ENCODE measurements around the gene GPR37L1. TPM values are rescaled to one million over a fixed set of nuclear protein-coding genes. Genes with fewer than 3 reads are reported as not detected.

The GPR37L1 gene
- total RNA-seq, 4 donors from 2014 or later, result 0.22 to 0.34 TPM; not detected in 2

DNA sequence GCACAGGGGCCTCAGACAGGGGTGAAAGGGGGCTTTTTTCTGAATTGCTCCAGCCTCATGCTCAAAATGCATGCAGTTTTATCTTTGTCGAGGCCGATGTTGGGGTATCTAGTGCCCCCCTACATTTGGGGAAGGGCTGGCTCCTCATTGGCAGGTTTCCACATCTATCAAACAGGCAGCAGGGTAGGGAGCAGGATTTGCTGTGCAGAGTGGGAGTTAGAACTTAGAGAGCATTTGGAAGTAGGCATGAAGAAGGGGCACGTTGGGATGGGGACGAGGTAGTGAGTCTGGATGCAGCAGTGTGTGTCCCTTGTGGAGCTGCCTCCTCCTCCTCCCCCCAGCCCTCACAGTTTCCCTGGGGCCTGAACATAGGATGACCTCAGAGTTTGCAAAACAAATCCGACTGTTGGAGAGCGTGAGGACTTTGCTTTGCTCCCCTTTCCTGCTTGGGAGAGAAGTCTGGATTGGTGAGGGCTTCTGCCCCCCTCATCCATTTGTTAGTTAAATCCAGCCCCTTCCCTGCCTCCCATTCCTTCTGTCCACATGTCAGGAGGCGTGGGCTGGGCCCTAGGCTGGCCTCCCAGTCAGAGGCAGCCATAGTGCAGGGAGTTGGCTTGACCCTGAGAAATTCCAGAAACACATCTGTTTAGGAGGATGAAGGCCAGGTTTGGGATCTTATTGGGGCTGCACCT is 36.9 kb upstream of the GPR37L1 start:
- Histone ChIP-seq H3K27me3 (no peaks in the 10 kb centered on the region), H3K27ac (no peak overlapping the region), H3K36me3 (no peaks in the 10 kb centered on the region), H3K4me3 (replicated peaks in 1 of 3) (no peak overlapping the region), H3K9me3 (no peaks in the 10 kb centered on the region), H3K4me1 (peaks cover 4 to 27% of the 10 kb centered on the region in 2 donors)
- 68 to 69% methylated on average over 7 of the region's 7 CpGs for WGBS, 2 donors
- TF ChIP-seq POLR2A (IDR thresholded peaks at IDR 0.05), result no peak
- TF ChIP-seq, protein P1, sequence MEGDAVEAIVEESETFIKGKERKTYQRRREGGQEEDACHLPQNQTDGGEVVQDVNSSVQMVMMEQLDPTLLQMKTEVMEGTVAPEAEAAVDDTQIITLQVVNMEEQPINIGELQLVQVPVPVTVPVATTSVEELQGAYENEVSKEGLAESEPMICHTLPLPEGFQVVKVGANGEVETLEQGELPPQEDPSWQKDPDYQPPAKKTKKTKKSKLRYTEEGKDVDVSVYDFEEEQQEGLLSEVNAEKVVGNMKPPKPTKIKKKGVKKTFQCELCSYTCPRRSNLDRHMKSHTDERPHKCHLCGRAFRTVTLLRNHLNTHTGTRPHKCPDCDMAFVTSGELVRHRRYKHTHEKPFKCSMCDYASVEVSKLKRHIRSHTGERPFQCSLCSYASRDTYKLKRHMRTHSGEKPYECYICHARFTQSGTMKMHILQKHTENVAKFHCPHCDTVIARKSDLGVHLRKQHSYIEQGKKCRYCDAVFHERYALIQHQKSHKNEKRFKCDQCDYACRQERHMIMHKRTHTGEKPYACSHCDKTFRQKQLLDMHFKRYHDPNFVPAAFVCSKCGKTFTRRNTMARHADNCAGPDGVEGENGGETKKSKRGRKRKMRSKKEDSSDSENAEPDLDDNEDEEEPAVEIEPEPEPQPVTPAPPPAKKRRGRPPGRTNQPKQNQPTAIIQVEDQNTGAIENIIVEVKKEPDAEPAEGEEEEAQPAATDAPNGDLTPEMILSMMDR (IDR thresholded peaks at IDR 0.05), result no peak
- no peak for DNase-seq
- intact Hi-C loops (cut with DNase I), result no loop called here

DNA sequence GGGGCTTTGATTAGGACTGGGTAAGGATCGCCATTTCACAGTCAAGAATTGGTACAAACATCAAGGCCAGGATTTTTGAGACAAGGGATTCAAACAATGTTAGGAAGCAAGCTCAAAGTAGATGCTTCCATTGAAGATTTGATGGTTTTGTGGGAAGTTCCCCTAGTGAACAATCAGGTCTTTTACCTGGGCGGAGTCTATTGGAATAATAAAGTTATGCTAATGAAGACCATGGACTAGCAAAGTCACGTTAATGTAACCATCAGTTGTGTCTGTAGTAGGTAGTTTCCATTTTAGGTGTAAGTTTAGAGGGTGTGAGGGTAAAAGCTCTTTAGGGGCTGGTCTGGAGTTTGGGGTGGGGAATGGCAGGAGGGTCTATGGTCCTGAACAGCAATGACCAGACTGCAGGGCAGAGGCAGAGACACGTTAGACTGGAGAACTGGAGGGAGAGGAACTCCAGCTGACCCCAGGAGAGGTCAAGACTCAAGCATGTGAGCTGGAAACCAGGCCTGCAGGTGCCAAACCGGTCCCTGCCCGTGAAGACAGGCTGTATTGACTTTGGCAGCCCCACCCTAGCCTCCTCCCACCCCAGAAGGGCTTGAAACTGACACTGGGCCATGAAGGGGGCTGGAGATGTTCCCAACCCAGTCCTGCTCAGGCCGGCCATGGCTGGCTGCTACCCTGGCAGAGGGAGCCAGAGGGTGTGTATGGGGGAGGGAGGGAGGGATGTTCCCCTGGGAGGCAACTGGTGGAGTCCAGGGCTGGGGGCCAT is 36.0 kb upstream of the GPR37L1 start:
- TF ChIP-seq, protein P1 (IDR thresholded peaks at IDR 0.05), result no peak
- no peak for TF ChIP-seq POLR2A (IDR thresholded peaks at IDR 0.05)
- no peaks in the 10 kb centered on the region for H3K9me3 ChIP-seq
- 53 to 60% methylated on average over 7 of the region's 7 CpGs for WGBS, 2 donors
- intact Hi-C loops (cut with DNase I), result no loop called here
- peaks cover 4 to 27% of the 10 kb centered on the region in 2 donors for H3K4me1 ChIP-seq
- no peaks in the 10 kb centered on the region for H3K36me3 ChIP-seq
- H3K27ac ChIP-seq, result no peak overlapping the region
- no peak overlapping the region for H3K4me3 ChIP-seq (replicated peaks in 1 of 3)
- DNase-seq, result peak; percentile 62 to 75
- no peaks in the 10 kb centered on the region for H3K27me3 ChIP-seq

GRCh38 chr1:202088206-202088605 is 34.5 kb upstream of the GPR37L1 start:
- no peaks in the 10 kb centered on the region for H3K36me3 ChIP-seq
- 87 to 90% methylated on average over 3 of the region's 3 CpGs for WGBS, 2 donors

GRCh38 chr1:202090994-202091393 is 31.7 kb upstream of the GPR37L1 start:
- no peak for DNase-seq
- no peaks in the 10 kb centered on the region for H3K27me3 ChIP-seq
- peaks cover 4 to 14% of the 10 kb centered on the region in 2 donors for H3K4me1 ChIP-seq
- no peak overlapping the region for H3K27ac ChIP-seq
- no peaks in the 10 kb centered on the region for H3K9me3 ChIP-seq
- TF ChIP-seq, protein P1 (IDR thresholded peaks at IDR 0.05), result no peak
- TF ChIP-seq POLR2A (IDR thresholded peaks at IDR 0.05), result no peak
- 93 to 96% methylated on average over 3 of the region's 3 CpGs for WGBS, 2 donors
- intact Hi-C loops (cut with DNase I), result no loop called here
- H3K36me3 ChIP-seq, result no peaks in the 10 kb centered on the region
- no peak overlapping the region for H3K4me3 ChIP-seq (replicated peaks in 1 of 3)

More at GRCh38 chr1:202088206-202088605, 34.5 kb upstream of the GPR37L1 start:
- TF ChIP-seq POLR2A (IDR thresholded peaks at IDR 0.05), result no peak
- TF ChIP-seq, protein P1 (IDR thresholded peaks at IDR 0.05), result no peak
- intact Hi-C loops (cut with DNase I), result no loop called here
- peak in 1 of 2 donors; percentile 8 for DNase-seq
- peaks cover 4 to 27% of the 10 kb centered on the region in 2 donors for H3K4me1 ChIP-seq
- no peak overlapping the region for H3K4me3 ChIP-seq (replicated peaks in 1 of 3)
- H3K9me3 ChIP-seq, result no peaks in the 10 kb centered on the region
- no peaks in the 10 kb centered on the region for H3K27me3 ChIP-seq
- no peak overlapping the region for H3K27ac ChIP-seq

DNA sequence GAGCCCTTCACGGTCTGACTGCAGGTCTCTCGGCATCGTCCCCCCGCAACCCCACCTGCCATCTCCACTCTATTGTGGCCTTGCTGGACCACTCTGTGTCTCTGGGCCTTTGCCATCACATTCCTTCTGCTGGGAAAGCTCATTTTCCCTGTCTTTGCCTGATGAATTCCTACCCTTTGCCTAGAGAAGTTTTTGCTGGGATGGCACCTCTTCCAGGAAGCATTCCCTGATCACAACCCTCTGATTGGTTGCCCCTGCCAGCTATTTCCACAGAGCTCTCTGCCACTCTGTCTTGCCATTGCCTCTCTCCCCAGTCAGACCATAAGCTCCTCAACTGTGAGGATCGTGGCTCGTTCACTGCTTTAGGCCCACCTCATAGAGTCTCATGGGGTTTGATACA is 28.9 kb upstream of the GPR37L1 start:
- H3K36me3 ChIP-seq, result no peaks in the 10 kb centered on the region
- 92 to 96% methylated on average over 6 of the region's 6 CpGs for WGBS, 2 donors
- intact Hi-C loops (cut with DNase I), result no loop called here
- H3K4me1 ChIP-seq, result no peaks in the 10 kb centered on the region
- no peak overlapping the region for H3K4me3 ChIP-seq (replicated peaks in 1 of 3)
- no peaks in the 10 kb centered on the region for H3K27me3 ChIP-seq
- H3K9me3 ChIP-seq, result no peaks in the 10 kb centered on the region
- DNase-seq, result no peak
- no peak for TF ChIP-seq POLR2A (IDR thresholded peaks at IDR 0.05)
- TF ChIP-seq, protein P1 (IDR thresholded peaks at IDR 0.05), result no peak
- no peak overlapping the region for H3K27ac ChIP-seq

Measured in thyroid gland (tissue), 4 donors.